ENCODE measurements around the gene TMEM170B. TPM values are rescaled to one million over a fixed set of nuclear protein-coding genes. Genes with fewer than 3 reads are reported as not detected.

TMEM170B gene
- total and polyA plus RNA-seq, 2 of the 8 experiments (the other 6 are each of a cell fraction or from before 2014, with no cell fraction given), result 0.80 to 4.3 TPM

GRCh38 chr6:11614534-11615213 is 77.1 kb downstream of the TMEM170B start:
- Histone ChIP-seq H3K27ac (ENCODE audit: low read depth, low read length) (no peak overlapping the region), H3K27me3 (replicated peaks in 1 of 4; ENCODE audit: control insufficient read depth in 3 of 4, extremely low read depth in 1 of 4, insufficient read depth in 3 of 4, low read length in 3 of 4) (no peaks in the 10 kb centered on the region), H2AFZ (ENCODE audit: low read length) (no peak overlapping the region), H2BK120ac (replicated peaks; ENCODE audit: low read depth, low read length) (no peak overlapping the region), H3K79me1 (ENCODE audit: low read depth, low read length) (no peaks in the 10 kb centered on the region), H3K18ac (ENCODE audit: extremely low read depth, low read length) (no peak overlapping the region), H3K9me3 (ENCODE audit: insufficient read depth in 2 of 2, low read depth in 1 of 2, low read length in 1 of 2) (no peaks in the 10 kb centered on the region), H2BK20ac (ENCODE audit: low read length) (no peak overlapping the region), H3K4me3 (ENCODE audit: extremely low read depth in 1 of 4, insufficient read depth in 2 of 4, low read depth in 3 of 4, low read length in 4 of 4) (no peak overlapping the region), H3K4me1 (replicated peaks in 1 of 4; ENCODE audit: control insufficient read depth in 3 of 4, insufficient read depth in 4 of 4, low read length in 3 of 4) (peaks cover 0 to under 1% (median 0%) of the 10 kb centered on the region in 4 experiments; a peak in 1 of 7 replicates), H4K8ac (ENCODE audit: extremely low read depth, insufficient read depth, low read length) (no peak overlapping the region), H4K5ac (ENCODE audit: insufficient read length, low read depth, low read length) (no peak overlapping the region), H3K4me2 (ENCODE audit: insufficient read depth in 1 of 2, low read depth in 2 of 2, low read length in 2 of 2) (no peak overlapping the region), H3K56ac (replicated peaks; ENCODE audit: insufficient read length, low read depth, low read length) (no peak overlapping the region), H3K14ac (ENCODE audit: insufficient read length) (no peak overlapping the region), H3K23me2 (ENCODE audit: low read depth, low read length) (no peaks in the 10 kb centered on the region), H4K91ac (replicated peaks; ENCODE audit: insufficient read length, low read length) (no peak overlapping the region), H2BK12ac (ENCODE audit: low read depth, low read length) (no peak overlapping the region), H3K23ac (ENCODE audit: insufficient read length) (no peak overlapping the region), H2BK5ac (ENCODE audit: low read depth, low read length) (no peak overlapping the region), H3K9ac (replicated peaks in 1 of 4; ENCODE audit: extremely low read depth in 1 of 4, low read depth in 3 of 4, low read length in 3 of 4) (no peak overlapping the region), H3K4ac (replicated peaks; ENCODE audit: insufficient read length, low read depth, low read length) (no peak overlapping the region), H4K20me1 (replicated peaks in 1 of 2; ENCODE audit: control insufficient read depth in 1 of 2, insufficient read depth in 2 of 2, low read length in 2 of 2) (no peaks in the 10 kb centered on the region), H2AK5ac (ENCODE audit: low read depth, low read length) (no peak overlapping the region), H3K36me3 (ENCODE audit: control insufficient read depth in 2 of 4, insufficient read depth in 4 of 4, low read length in 3 of 4) (no peaks in the 10 kb centered on the region), H3K79me2 (ENCODE audit: control insufficient read depth in 1 of 2, insufficient read depth in 2 of 2, low read length in 2 of 2) (no peaks in the 10 kb centered on the region), H2BK15ac (ENCODE audit: low read length) (no peak overlapping the region)
- TF ChIP-seq CHD2 (IDR thresholded peaks at IDR 0.05; ENCODE audit: low read length), result no peak
- TF ChIP-seq TCF12 (IDR thresholded peaks at IDR 0.05; ENCODE audit: low read depth, low read length), result no peak
- TF ChIP-seq BRCA1 (IDR thresholded peaks at IDR 0.05; ENCODE audit: low read depth, low read length), result no peak
- no peak for TF ChIP-seq SRF (IDR thresholded peaks at IDR 0.05; ENCODE audit: low read depth, low read length)
- no peak for TF ChIP-seq KDM5A (IDR thresholded peaks at IDR 0.05; ENCODE audit: low read length)
- no peak for TF ChIP-seq ZNF274 (IDR thresholded peaks at IDR 0.05; ENCODE audit: borderline replicate concordance, extremely low read depth, low read length)
- no peak for TF ChIP-seq CTCF (IDR thresholded peaks at IDR 0.05; ENCODE audit: control extremely low read depth in 1 of 3, insufficient read depth in 1 of 3, low read depth in 1 of 3, low read length in 3 of 3)
- no peak for TF ChIP-seq BACH1 (IDR thresholded peaks at IDR 0.05; ENCODE audit: low read length)
- ChIA-PET CTCF (ENCODE audit: partially characterized antibody) (interaction anchor here (1.3 to 1.5 kb wide), 3 partner anchors 10 to 40 kb away, joined by 3 to 5 read pairs (median 4); no protein-coding TSS in a partner anchor), POLR2A (ENCODE audit: partially characterized antibody) (no interaction called here)
- DNase-seq (ENCODE audit: low read depth in 1 of 2, low spot score in 2 of 2) (no peak), FAIRE-seq (no peak)
- 94% methylated on average over 10 of the region's 10 CpGs; no CpG with 5 or more reads in 1 of the 2 experiments for whole genome bisulfite sequencing, 2 experiments (ENCODE audit: extremely low coverage in 1 of 2, insufficient coverage in 1 of 2, insufficient read length in 1 of 2, insufficient replicate concordance in 2 of 2, low coverage in 1 of 2, low lambda C conversion rate in 2 of 2, missing lambda C conversion rate in 1 of 2)
